Stimulated activated CD4-positive, alpha-beta T cell treated with anti-CD3 and anti-CD28 coated beads, Interleukin-4, amount 100 ng/mL, for 1 hour (primary cell): ENCODE data around the gene AP1B1.
"Not testable (repeated sequence)": the region's sequence is repeated elsewhere in the genome, so short reads cannot be mapped to it uniquely, and the experiment has no call there.

Source experiments
- DNase-seq: peaks from one replicate; pipeline ENCODE4 v3.0.0-alpha.2; 2020

The AP1B1 gene

GRCh38 chr22:29385748-29386147, 2.6 kb downstream of the AP1B1 start:
- DNase-seq: no peak

GRCh38 chr22:29385151-29385704, 3.1 kb downstream of the AP1B1 start:
- DNase-seq: no peak

GRCh38 chr22:29383740-29384139, 4.6 kb downstream of the AP1B1 start:
- no peak for DNase-seq

GRCh38 chr22:29382580-29383302, 5.6 kb downstream of the AP1B1 start:
- DNase-seq: no peak

GRCh38 chr22:29380856-29381255, 7.5 kb downstream of the AP1B1 start:
- no peak for DNase-seq

GRCh38 chr22:29380032-29380781, 8.2 kb downstream of the AP1B1 start:
- no peak for DNase-seq

- no peak for DNase-seq
These were observed 9.1 kb downstream of the AP1B1 start for GRCh38 chr22:29379258-29379657.

GRCh38 chr22:29377979-29378378, 10.4 kb downstream of the AP1B1 start:
- no peak for DNase-seq

- not testable (repeated sequence) for DNase-seq
These were observed 11.7 kb downstream of the AP1B1 start for GRCh38 chr22:29376705-29377104.

- no peak for DNase-seq
These were observed 12.8 kb downstream of the AP1B1 start for GRCh38 chr22:29375398-29376076.

GRCh38 chr22:29374806-29375205, 13.6 kb downstream of the AP1B1 start:
- DNase-seq: not testable (repeated sequence)

- DNase-seq: no peak
These were observed 14.0 kb downstream of the AP1B1 start for GRCh38 chr22:29374401-29374800.

- DNase-seq: no peak
These were observed 17.8 kb downstream of the AP1B1 start for GRCh38 chr22:29370537-29370936.

GRCh38 chr22:29369460-29369859, 18.9 kb downstream of the AP1B1 start:
- DNase-seq: no peak

- DNase-seq: no peak
These were observed 28.9 kb downstream of the AP1B1 start for GRCh38 chr22:29359469-29359868.

GRCh38 chr22:29357193-29357890, 31.0 kb downstream of the AP1B1 start:
- DNase-seq: not testable (repeated sequence)

GRCh38 chr22:29353860-29354259, 34.5 kb downstream of the AP1B1 start:
- DNase-seq: no peak

GRCh38 chr22:29353286-29353685, 35.1 kb downstream of the AP1B1 start:
- DNase-seq: no peak

- DNase-seq: no peak
These were observed 35.6 kb downstream of the AP1B1 start for GRCh38 chr22:29352778-29353177.

- DNase-seq: no peak
These were observed 36.5 kb downstream of the AP1B1 start for GRCh38 chr22:29351891-29352290.

GRCh38 chr22:29351042-29351441, 37.3 kb downstream of the AP1B1 start:
- DNase-seq: no peak

- no peak for DNase-seq
These were observed 39.4 kb downstream of the AP1B1 start for GRCh38 chr22:29348956-29349355.

GRCh38 chr22:29348041-29348440, 40.3 kb downstream of the AP1B1 start:
- DNase-seq: no peak
